ENCODE data around the gene NCAPD3.
"Not testable (repeated sequence)": the region's sequence is repeated elsewhere in the genome, so short reads cannot be mapped to it uniquely, and the experiment has no call there.

The NCAPD3 gene

DNA sequence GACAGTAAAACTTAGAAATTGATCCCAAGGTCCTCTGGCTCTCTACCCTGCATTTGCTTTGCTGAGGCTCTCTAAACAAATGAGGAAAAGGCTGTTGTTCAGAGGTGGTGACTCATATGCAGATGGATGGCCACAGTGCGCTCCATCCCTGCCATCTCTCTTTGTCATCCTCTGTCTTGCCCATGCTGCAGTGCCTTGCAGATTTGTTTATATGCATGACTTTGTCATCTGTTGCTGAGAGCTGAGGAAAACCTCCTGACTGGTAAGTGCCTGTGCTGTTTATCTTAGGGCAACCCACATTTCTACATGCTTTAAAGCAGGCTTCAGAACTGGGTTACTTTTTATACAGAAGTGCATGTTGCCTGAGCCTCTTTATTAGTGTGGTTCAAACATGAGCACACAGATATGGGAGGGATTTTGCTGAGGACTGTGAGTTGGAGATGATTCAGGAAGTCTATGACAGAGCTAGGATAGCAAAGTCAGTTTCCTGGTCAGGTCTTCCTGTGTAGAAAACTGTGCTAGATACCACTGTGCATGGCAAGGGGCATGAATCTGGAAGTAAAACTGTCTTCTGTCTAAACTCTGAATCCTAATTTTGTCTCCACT lies 97.4 kb downstream of the NCAPD3 start:
- no peak for DNase-seq

DNA sequence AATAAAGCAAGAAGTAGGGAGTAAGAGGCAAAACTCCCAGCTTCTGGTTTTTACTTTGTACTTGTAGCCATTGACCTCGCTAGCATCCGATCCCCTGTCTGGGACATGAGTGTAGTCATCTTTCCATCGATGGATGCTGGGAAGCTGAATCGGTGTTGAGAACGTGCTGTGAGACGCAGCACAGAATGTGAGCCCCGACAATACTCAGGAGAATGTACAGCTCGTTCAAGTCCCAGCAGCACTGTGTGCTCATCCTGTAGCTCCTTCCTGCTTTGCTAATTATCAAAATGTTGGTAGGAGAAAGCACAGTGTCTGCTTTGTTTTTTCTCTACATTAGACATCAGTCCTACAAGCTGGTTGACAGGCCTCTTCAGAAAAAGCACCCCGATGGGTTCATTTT lies 98.3 kb downstream of the NCAPD3 start:
- no peak for DNase-seq

DNA sequence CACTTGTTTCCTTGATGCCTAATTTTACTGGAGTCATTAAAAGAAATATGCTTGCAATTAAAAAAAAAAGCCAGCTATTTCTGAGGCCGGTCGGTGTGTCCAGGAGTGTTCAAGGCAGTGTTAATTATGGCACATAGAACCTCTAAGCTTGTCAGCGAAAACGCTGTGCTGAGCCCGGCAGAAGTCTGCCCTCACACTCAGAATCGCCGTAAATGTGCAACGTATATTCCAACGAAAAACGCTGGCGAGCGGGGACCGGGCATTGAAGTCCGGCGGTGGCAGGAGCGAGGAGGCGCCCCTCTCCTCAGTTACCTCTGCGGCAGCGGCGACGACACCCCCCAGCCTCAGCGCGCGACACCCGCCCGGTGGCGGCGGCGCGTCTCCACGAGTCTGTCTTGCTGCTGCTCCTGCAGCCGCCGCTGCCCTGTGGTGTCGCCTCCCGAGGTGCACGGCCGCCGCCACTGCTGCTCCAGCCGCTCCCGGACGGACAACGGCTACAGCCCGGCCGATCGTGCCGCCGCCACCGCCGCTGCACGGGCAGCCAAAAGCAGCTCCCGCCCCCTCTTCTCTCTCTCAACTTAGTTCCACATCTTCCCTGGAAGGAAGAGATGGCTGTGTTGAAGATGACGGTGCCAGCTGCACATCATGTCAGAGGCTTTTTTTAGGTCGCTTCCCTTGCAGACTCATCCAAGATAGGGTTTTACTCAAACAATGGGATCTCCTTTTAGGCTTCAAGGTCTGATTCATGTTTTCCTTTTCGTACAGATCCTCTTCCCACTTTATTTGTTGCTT lies 98.9 kb downstream of the NCAPD3 start:
- no peak for DNase-seq

DNA sequence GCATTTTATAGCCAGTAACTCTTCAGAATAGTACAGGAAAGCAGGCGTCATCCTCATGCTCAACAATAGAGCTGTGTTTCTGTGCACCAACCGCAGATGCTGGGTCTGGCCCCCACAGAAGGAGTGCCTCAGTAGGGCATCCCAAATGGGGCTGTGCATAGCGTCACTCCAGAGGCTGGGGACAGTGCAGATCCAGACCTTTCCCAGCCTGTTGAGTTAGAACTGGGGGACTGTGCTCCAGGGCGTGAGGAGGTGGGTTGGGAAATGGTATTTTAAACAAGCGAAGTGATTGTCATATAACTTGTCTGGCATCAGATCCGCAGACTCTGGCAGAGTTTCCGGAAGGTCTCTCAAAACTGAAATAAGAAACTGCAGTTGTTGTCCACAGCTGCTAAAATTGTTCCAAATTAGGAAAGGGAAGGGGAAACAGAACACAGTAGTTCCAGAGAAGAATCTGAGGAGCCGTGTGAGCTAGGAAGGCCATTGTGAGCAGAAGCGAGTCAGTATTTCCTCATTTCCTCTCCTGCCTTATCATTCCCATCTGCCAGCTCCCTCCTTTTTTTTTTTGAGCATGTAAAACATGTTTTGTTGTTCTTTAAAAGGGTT lies 102.7 kb downstream of the NCAPD3 start:
- DNase-seq = no peak

DNA sequence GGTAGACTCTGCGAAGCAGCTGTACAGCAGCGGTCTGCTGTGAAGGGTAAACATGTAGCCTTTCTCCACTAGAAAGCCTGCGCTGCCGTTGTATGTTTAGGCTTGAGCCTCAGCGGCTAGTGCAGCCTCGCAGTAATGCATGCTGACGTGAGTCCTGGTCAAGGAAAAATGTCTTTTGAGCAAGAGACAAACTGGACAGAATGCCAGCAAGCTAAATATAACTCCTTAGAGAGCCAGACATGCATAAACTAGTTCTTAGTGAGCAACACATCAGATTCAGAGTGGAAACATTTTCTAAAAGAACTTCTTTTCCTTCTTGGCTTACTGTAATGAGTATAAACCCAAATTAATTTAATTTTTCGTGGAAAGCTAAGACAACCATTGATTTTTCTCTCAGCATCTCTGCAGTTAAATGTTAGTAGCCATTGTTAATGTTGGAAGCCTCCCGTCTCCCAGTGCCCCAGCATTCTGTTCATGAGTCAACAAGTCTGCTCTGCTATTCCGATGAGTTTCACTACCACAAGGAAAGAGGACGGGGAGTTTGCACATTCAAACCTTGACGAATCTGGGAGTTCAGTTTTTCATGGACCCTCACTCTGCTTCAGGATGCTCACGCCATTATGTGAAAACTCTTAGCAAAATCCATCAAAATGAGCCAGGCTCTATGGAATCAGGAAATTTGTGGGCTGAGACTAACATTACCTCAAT lies 103.5 kb downstream of the NCAPD3 start:
- DNase-seq = no peak

DNA sequence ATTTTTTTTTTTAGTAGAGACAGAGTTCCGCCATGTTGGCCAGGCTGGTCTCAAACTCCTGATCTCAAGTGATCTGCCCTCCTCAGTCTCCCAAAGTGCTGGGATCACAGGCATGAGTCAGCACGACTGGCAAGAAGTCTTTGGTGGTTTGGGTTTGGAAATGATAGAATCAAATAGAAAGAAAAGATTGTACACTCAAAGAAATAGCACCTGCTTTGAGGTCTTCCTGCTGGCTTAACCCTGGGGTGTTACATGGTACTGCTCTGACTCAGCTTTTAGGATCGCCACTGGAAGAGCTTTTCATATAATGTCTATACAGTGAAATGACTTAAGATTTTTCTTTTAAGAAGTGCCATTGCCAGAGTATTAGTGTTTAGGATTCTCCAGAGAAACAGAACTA lies 104.7 kb downstream of the NCAPD3 start:
- DNase-seq = no peak

DNA sequence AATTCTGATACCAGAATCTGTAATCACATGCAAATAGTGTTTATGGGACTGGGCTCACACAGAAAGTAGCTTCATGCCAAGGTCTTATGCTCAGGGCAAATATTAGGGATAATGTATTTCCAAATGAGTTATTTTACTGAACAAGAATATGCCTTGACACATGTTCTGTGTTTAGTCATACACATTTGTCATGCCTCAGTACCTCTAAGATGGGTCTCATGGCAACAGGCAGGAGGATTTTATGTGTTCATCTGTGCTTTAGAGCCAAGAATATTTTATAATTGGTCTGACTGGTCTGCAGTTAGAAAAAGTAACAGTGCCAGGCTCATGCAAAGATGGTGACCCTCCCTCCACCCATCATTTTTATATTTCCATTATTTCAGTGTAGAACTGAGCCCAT lies 105.8 kb downstream of the NCAPD3 start:
- DNase-seq = no peak

DNA sequence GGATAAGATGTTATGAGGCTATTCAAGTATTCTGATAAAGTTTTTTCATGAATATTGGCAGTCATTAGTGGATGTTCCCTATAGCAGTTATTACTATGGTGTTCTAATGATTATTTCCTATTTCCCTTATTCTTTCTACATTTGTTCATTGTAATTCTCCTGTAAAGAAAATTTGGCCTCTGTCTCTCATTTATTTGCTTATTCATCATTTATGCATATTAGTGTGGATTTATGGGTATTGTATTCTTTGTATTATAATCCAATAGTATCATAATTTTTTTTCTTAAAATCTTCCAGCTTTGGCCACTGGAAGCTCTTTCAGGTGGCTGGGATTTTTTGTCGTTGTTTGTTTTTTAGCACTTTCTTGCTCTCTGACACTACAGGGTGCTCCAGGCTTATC lies 107.6 kb downstream of the NCAPD3 start:
- DNase-seq = no peak

DNA sequence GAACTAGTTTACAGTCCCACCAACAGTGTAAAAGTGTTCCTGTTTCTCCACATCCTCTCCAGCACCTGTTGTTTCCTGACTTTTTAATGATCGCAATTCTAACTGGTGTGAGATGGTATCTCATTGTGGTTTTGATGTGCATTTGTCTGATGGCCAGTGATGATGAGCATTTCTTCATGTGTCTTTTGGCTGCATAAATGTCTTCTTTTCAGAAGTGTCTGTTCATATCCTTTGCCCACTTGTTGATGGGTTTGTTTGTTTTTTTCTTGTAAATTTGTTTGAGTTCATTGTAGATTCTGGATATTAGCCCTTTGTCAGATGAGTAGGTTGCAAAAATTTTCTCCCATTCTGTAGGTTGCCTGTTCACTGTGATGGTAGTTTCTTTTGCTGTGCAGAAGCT lies 110.0 kb downstream of the NCAPD3 start:
- not testable (repeated sequence) for DNase-seq

DNA sequence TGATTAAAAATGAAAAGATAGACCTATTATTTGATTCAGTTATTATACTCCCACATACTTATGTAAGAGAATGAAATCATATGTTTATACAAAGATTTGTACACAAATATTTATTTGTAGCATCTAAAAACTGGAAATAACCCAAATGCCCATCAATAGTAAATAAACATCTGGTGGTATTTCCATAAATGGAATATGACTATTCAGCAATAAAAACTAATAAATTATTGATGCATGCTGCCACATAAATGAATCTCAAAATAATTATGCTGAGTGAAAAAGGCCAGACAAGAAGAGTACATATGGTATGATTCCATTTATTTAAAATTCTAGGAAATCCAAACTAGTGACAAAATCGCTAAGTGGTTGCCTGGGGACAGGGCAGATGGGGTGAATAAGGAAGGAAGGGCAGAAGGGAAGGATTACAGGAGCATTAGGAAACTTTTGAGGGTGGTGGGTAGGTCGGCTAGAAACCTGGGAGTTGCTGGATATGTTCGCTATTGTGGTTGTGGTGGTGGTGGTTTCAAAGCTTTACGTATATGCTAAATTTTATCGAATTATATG lies 113.4 kb downstream of the NCAPD3 start:
- no peak for DNase-seq
